GM19397 (cell line): ENCODE data around the gene PLEKHA7.
"Not testable (repeated sequence)": the region's sequence is repeated elsewhere in the genome, so short reads cannot be mapped to it uniquely, and the experiment has no call there.

Experiments
- ATAC-seq: cut with Tn5 transposase; IDR thresholded peaks from one replicate; pipeline ENCODE4 v1.9.1; 2021; ENCODE audit warnings: mild to moderate bottlenecking, moderate library complexity; ENCODE audit not compliant: unreplicated experiment

The PLEKHA7 gene

GRCh38 chr11:16889010-16889409 lies 125.2 kb downstream of the PLEKHA7 start:
- ATAC-seq = not testable (repeated sequence)

GRCh38 chr11:16887887-16888286 lies 126.3 kb downstream of the PLEKHA7 start:
- not testable (repeated sequence) for ATAC-seq

- ATAC-seq = no peak
Measured at GRCh38 chr11:16883174-16883573, 131.0 kb downstream of the PLEKHA7 start.

- ATAC-seq = no peak
Measured at GRCh38 chr11:16881766-16882165, 132.4 kb downstream of the PLEKHA7 start.

- no peak for ATAC-seq
Measured at GRCh38 chr11:16881074-16881709, 133.0 kb downstream of the PLEKHA7 start.

- ATAC-seq = no peak
Measured at GRCh38 chr11:16880184-16880801, 133.9 kb downstream of the PLEKHA7 start.

GRCh38 chr11:16879690-16880089 lies 134.5 kb downstream of the PLEKHA7 start:
- ATAC-seq = no peak

- ATAC-seq = no peak
Measured at GRCh38 chr11:16876837-16877236, 137.4 kb downstream of the PLEKHA7 start.

GRCh38 chr11:16876053-16876752 lies 138.0 kb downstream of the PLEKHA7 start:
- ATAC-seq = no peak

GRCh38 chr11:16874275-16874975 lies 139.8 kb downstream of the PLEKHA7 start:
- ATAC-seq = no peak

GRCh38 chr11:16873289-16873688 lies 140.9 kb downstream of the PLEKHA7 start:
- no peak for ATAC-seq

- no peak for ATAC-seq
Measured at GRCh38 chr11:16871368-16871767, 142.8 kb downstream of the PLEKHA7 start.

- ATAC-seq = no peak
Measured at GRCh38 chr11:16867097-16867496, 147.1 kb downstream of the PLEKHA7 start.

GRCh38 chr11:16864428-16864827 lies 149.8 kb downstream of the PLEKHA7 start:
- ATAC-seq = not testable (repeated sequence)

- ATAC-seq = no peak
Measured at GRCh38 chr11:16863389-16863788, 150.8 kb downstream of the PLEKHA7 start.

- no peak for ATAC-seq
Measured at GRCh38 chr11:16862726-16863125, 151.5 kb downstream of the PLEKHA7 start.

- no peak for ATAC-seq
Measured at GRCh38 chr11:16861862-16862261, 152.4 kb downstream of the PLEKHA7 start.

- ATAC-seq = no peak
Measured at GRCh38 chr11:16860617-16861016, 153.6 kb downstream of the PLEKHA7 start.

GRCh38 chr11:16859651-16860050 lies 154.6 kb downstream of the PLEKHA7 start:
- ATAC-seq = no peak

GRCh38 chr11:16857186-16857585 lies 157.0 kb downstream of the PLEKHA7 start:
- no peak for ATAC-seq

- ATAC-seq = no peak
Measured at GRCh38 chr11:16856022-16856471, 158.2 kb downstream of the PLEKHA7 start.
